Measurements from ENCODE around the gene G6PC1.
"Not testable (repeated sequence)": the region's sequence is repeated elsewhere in the genome, so short reads cannot be mapped to it uniquely, and the experiment has no call there.

The G6PC1 gene

GRCh38 chr17:42899981-42900380 lies 618 bp upstream of the G6PC1 start:
- in situ Hi-C loops (cut with HindIII; ENCODE audit: low sequenced_read_pairs), result not testable (repeated sequence)

DNA sequence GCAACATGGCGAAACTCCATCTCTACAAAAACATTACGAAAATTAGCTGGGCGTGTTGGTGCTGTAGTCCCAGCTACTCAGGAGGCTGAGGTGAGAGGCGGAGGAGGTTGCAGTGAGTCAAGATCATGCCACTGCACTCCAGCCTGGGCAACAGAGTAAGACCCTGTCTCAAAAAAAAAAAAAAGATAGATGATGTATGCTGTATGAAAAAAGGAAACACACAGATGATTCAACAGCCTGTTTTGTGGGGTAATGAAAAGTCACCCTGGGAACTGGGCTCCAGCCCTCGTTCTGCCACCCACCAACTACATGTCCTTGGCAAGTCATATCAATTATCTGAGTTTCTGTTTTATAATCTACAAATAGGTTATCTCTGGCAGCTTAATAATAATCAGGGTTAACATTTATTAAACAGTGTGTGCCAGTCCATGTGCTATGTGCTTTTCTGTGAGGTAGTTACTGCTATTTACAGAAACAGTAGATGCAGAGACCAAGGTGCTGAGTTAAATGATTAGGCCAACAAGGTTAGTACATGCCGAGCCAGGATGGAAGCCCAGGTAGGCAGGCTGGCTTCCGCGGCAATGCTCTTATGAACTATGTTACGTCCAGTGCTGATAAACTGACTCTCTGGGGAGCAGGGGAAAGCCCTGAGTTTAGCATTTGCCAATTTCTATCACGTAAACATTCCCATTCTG lies 1.1 kb downstream of the G6PC1 start:
- in situ Hi-C loops (cut with HindIII; ENCODE audit: low sequenced_read_pairs), result no loop called here

GRCh38 chr17:42904110-42904469 lies 3.5 kb downstream of the G6PC1 start:
- in situ Hi-C loops (cut with HindIII; ENCODE audit: low sequenced_read_pairs), result no loop called here

GRCh38 chr17:42906772-42907446 lies 6.3 kb downstream of the G6PC1 start:
- in situ Hi-C loops (cut with HindIII; ENCODE audit: low sequenced_read_pairs), result no loop called here

- in situ Hi-C loops (cut with HindIII; ENCODE audit: low sequenced_read_pairs), result no loop called here
These were observed 8.5 kb downstream of the G6PC1 start for GRCh38 chr17:42908872-42909700.

- in situ Hi-C loops (cut with HindIII; ENCODE audit: low sequenced_read_pairs), result no loop called here
These were observed 12.9 kb downstream of the G6PC1 start for GRCh38 chr17:42913522-42913921.

DNA sequence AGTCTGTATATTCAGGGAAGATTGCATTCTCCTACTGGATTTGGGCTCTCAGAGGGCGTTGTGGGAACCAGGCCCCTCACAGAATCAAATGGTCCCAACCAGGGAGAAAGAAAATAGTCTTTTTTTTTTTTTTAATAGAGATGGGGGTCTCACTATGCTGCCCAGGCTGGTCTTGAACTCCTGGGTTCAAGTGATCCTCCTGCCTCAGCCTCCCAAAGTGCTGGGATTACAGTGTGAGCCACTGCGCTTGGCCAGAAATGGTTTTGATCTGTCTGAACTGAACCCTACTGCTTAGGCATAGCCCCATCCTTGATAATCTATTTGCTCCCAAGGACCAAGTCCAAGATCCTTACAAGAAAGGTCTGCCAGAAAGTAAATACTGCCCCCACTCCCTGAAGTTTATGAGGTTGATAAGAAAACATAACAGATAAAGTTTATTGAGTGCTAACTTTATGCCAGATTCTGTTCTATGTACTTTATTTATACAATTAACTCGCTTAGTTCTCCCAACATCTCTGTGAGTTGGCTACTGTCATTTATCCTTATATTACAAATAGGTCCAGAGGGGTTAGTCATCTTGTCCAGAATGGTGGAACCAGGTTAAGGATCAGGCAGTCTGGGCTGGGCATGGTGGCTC lies 13.5 kb downstream of the G6PC1 start:
- in situ Hi-C loops (cut with HindIII; ENCODE audit: low sequenced_read_pairs), result no loop called here

- in situ Hi-C loops (cut with HindIII; ENCODE audit: low sequenced_read_pairs), result not testable (repeated sequence)
These were observed 14.7 kb downstream of the G6PC1 start for GRCh38 chr17:42915288-42915687.

DNA sequence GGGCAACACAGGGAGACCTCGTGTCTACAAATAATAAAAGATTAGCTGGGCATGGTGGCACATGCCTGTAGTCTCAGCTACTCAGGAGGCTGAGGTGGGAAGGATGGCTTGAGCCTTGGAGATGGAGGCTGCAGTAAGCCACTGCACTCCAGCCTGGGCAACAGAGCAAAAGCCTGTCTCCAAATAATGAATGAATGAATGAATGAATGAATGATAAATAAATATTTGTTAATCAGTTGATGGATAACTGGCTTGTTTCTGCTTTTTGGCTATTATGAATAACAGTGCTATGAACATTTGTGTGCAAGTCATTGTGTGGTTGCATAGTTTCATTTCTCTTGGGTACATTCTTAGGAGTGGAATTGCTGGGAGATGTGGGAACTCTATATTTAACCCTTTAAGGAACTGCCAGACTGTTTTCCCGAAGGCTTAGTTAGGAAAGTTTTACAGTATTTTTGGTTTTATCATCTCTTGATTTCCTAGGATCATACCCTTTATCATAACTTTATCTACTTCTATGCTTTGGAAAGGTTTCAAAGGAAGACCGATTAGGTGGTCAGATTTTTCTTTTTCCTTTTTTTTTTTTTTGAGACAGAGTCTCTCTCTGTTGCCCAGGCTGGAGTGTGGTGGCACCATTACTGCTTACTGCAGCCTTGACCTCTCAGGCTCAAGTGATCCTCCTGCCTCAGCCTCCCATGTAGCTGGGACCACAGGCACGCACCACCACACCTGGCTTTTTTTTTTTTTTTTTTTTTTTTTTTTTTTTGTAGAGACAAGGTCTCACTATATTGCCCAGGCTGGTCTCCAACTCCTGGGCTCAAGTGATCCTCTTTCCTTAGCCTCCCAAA lies 16.0 kb downstream of the G6PC1 start:
- in situ Hi-C loops (cut with HindIII; ENCODE audit: low sequenced_read_pairs), result not testable (repeated sequence)

GRCh38 chr17:42917236-42917603 lies 16.6 kb downstream of the G6PC1 start:
- in situ Hi-C loops (cut with HindIII; ENCODE audit: low sequenced_read_pairs), result no loop called here

GRCh38 chr17:42918902-42919521 lies 18.4 kb downstream of the G6PC1 start:
- in situ Hi-C loops (cut with HindIII; ENCODE audit: low sequenced_read_pairs), result no loop called here

DNA sequence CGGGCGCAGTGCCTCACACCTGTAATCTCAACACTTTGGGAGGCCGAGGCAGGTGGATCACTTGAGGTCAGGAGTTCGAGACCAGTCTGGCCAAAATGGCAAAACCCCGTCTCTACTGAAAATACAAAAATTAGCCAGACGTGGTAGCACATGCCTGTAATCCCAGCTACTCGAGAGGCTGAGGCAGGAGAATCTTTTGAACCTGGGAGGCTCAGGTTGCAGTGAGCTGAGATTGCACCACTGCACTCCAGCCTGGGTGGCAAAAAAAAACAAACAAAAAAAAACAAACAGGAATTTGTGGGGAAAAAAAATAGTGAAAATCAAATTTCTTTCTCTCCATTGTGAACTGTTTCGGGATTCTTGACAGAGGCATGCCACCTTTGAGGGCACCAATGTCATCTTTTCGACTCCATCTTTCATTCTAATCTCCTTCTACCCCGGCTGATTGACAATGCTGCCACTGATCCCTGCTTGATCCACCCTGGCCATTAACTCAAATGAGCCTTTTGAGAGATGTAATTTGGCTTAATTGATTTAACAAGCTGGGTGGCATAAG lies 19.0 kb downstream of the G6PC1 start:
- in situ Hi-C loops (cut with HindIII; ENCODE audit: low sequenced_read_pairs), result not testable (repeated sequence)

DNA sequence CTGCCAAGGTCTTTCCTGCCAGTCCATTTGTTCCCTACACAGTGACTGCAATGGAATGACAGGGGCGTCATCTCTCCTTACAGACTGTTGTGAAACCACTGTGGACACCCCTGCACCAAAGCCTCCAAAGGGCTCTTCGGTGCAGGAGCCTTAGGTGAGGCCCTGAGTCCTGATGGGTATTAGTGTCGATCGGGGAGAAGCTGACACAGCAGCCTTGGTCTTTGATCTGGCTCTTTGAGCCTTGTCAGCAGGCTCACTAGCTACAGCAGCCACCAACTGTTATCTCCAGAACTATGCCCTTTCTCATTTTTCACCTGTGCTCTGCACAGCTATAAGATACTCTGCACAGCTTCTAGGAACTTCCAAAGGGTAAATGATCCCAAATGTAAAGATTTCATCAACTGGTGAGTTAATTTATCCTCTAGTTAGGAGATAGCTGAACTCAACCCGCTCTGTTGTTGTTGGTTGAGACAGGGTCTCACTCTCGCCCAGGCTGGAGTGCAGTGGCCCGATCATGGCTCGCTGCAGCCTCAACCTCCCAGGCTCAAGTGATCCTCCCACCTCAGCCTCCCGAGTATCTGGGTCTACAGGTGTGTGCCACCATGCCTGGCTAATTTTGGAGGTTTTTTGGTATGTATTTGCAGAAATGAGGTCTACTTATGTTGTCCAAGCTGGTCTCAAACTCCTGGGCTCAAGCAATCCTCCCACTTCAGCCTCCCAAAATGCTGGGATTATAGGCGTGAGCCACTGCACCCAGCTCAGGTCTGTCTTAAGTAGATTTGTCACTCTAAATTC lies 19.7 kb downstream of the G6PC1 start:
- in situ Hi-C loops (cut with HindIII; ENCODE audit: low sequenced_read_pairs), result no loop called here

DNA sequence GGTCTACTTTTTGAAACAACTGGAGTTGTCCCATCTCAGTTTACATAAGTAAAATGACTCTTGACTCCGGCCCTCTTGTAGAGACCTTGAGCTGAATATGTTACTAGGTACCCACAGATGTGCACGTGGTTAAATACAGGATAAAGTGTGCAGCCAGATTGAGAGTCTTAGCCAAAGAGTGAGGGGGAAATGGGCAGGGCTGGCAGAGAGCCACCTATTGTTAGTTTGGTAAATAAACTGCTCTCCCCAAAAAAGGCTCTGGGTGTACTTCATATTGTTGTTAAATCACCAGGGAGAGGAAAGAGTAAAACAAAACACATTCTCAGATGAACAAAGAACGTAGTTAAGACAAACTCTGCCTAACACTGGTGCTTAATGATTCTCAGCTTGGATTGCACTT lies 20.3 kb downstream of the G6PC1 start:
- in situ Hi-C loops (cut with HindIII; ENCODE audit: low sequenced_read_pairs), result no loop called here

DNA sequence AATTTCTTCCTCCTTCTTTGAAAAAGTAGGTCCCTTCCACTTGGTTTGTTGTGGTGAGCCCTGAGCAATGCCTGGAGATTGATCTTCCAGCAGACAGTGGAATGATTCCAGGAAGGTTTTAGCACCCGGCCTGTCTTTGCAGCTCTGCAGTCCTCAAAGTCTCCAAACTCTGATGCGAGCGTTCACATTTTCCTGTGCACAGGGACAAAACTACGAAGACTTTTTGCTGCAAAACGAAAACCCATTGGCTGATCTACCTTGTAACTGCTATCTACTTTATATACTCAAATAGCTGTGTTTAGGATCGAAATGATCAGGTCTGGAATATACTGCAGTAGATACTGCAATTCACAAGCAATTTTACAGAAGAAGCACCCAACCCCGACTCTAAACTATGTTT lies 21.7 kb downstream of the G6PC1 start:
- in situ Hi-C loops (cut with HindIII; ENCODE audit: low sequenced_read_pairs), result no loop called here

DNA sequence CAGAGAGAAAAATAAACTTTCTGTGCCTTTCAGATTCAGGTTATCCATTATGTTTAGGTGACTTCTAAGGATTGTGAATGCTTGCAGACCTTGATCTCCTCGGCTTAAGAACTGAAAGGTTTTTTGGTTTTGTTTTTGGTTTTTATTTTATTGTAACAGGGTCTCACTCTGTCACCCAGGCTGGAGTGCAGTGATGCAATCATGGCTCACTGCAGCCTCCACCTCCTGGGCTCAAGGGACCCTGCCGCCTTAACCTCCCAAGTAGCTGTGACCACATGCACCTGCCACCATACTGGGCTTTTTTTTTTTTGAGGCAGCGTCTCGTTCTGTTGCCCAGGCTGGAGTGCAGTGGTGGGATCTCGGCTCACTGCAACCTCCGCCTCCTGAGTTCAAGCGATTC lies 22.9 kb downstream of the G6PC1 start:
- in situ Hi-C loops (cut with HindIII; ENCODE audit: low sequenced_read_pairs), result not testable (repeated sequence)

DNA sequence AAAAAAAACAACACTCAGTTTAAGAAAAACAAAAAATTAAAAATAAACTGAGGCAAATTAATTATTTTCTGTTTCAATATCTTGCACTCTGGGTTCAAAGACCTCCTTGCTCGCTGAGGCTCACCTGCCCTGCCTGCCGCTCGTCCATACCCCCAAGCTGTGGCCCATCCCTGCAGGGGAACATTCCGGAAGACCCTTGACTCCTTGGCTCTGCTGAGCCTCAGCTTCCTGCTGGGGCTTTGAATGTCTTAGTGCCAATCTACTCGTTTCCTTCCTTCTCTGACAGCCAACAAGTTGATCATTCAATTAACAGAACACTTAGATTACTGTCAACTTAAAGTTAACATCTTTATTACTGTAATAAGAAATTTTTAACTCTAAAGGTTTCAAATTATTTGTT lies 24.3 kb downstream of the G6PC1 start:
- in situ Hi-C loops (cut with HindIII; ENCODE audit: low sequenced_read_pairs), result no loop called here

- in situ Hi-C loops (cut with HindIII; ENCODE audit: low sequenced_read_pairs), result no loop called here
These were observed 28.3 kb downstream of the G6PC1 start for GRCh38 chr17:42928714-42929496.
